H7 (cell line): ENCODE measurements around the gene KRT73. TPM values are rescaled to one million over a fixed set of nuclear protein-coding genes. Genes with fewer than 3 reads are reported as not detected.
A peak's percentile ranks its signal among the peaks of the same experiment; 100 is the strongest.

ENCODE experiments used
- DNase-seq: peaks from one replicate; pipeline ENCODE4 v3.0.0; 2012
- H3K27me3 ChIP-seq: 2 replicates; pipeline ENCODE4 v1.6.0; 2011; ENCODE audit warnings: mild to moderate bottlenecking, low read length; ENCODE audit not compliant: control insufficient read depth, insufficient read depth
- H3K36me3 ChIP-seq: replicated peaks from 2 replicates; pipeline ENCODE4 v1.5.1; 2011; ENCODE audit warnings: low read length; ENCODE audit not compliant: control insufficient read depth, insufficient read depth
- H3K4me3 ChIP-seq: 2 replicates; pipeline ENCODE4 v1.5.1; 2011; ENCODE audit warnings: low read depth, mild to moderate bottlenecking, control low read depth, low read length, moderate library complexity; ENCODE audit not compliant: insufficient read depth
- total RNA-seq: library from RNA; depleted of rRNA; stranded (reverse); fragments of >200 nt; shearing (Covaris generic); gene quantifications from 2 replicates; pipeline ENCODE4 v1.2.3, GENCODE V29; 2014; rRNA removed

KRT73 gene
- total RNA-seq, 1 experiment from 2014 or later, result not detected

- Histone ChIP-seq H3K27me3 (no peaks in the 10 kb centered on the region), H3K36me3 (no peaks in the 10 kb centered on the region), H3K4me3 (no peak overlapping the region)
- DNase-seq, result no peak
Measured at GRCh38 chr12:52566847-52567291, 51.5 kb downstream of the KRT73 start.

- Histone ChIP-seq H3K4me3 (no peak overlapping the region), H3K27me3 (no peaks in the 10 kb centered on the region), H3K36me3 (no peaks in the 10 kb centered on the region)
- no peak for DNase-seq
Measured at GRCh38 chr12:52564582-52564981, 53.8 kb downstream of the KRT73 start.

- Histone ChIP-seq H3K4me3 (no peak overlapping the region), H3K27me3 (no peaks in the 10 kb centered on the region), H3K36me3 (no peaks in the 10 kb centered on the region)
- DNase-seq, result peak; percentile 69
Measured at GRCh38 chr12:52561880-52562449, 56.4 kb downstream of the KRT73 start.

GRCh38 chr12:52559979-52560378, 58.4 kb downstream of the KRT73 start:
- H3K27me3 ChIP-seq, result no peaks in the 10 kb centered on the region
- DNase-seq, result no peak
- H3K36me3 ChIP-seq, result no peaks in the 10 kb centered on the region
- H3K4me3 ChIP-seq, result no peak overlapping the region

GRCh38 chr12:52558781-52559445, 59.4 kb downstream of the KRT73 start:
- no peak for DNase-seq
- no peak overlapping the region for H3K4me3 ChIP-seq

More at GRCh38 chr12:52558781-52559445, 59.4 kb downstream of the KRT73 start:
- H3K36me3 ChIP-seq, result no peaks in the 10 kb centered on the region
- no peaks in the 10 kb centered on the region for H3K27me3 ChIP-seq

Other genes starting within 250 kb of the KRT73 start
- gene KRT84, start 232.9 kb downstream of the KRT73 start, total RNA-seq, result not detected in 2 replicates
- gene KRT82, start 212.2 kb downstream of the KRT73 start, total RNA-seq, result not detected in 2 replicates
- gene KRT75, start 184.2 kb downstream of the KRT73 start, total RNA-seq, result not detected in 2 replicates
- not detected in 2 replicates for gene KRT6B, start 166.4 kb downstream of the KRT73 start, total RNA-seq
- gene KRT6C, start 144.8 kb downstream of the KRT73 start, total RNA-seq, result not detected in 2 replicates
- not detected in 2 replicates for gene KRT6A, start 125.3 kb downstream of the KRT73 start, total RNA-seq
- gene KRT5, start 98.2 kb downstream of the KRT73 start, total RNA-seq, result not detected in 2 replicates
- not detected in 2 replicates for gene KRT71, start 65.4 kb downstream of the KRT73 start, total RNA-seq
- not detected in 2 replicates for gene KRT74, start 44.7 kb downstream of the KRT73 start, total RNA-seq
- gene KRT72, start 17.1 kb downstream of the KRT73 start, total RNA-seq, result not detected in 2 replicates
- gene KRT2, start 33.7 kb upstream of the KRT73 start, total RNA-seq, result not detected in 2 replicates
- not detected in 2 replicates for gene KRT1, start 61.8 kb upstream of the KRT73 start, total RNA-seq
- not detected in 2 replicates for gene KRT77, start 85.0 kb upstream of the KRT73 start, total RNA-seq
- gene KRT76, start 158.8 kb upstream of the KRT73 start, total RNA-seq, result not detected in 2 replicates
- not detected in 2 replicates for gene KRT3, start 177.6 kb upstream of the KRT73 start, total RNA-seq
- gene KRT4, start 195.6 kb upstream of the KRT73 start, total RNA-seq, result not detected in 2 replicates
- gene KRT79, start 215.8 kb upstream of the KRT73 start, total RNA-seq, result not detected in 2 replicates
- not detected in 2 replicates for gene KRT78, start 230.4 kb upstream of the KRT73 start, total RNA-seq